NK-92 treated with Interleukin-12 subunit alpha and Interleukin-12 subunit beta, amount 100 ng/mL, for 24 hours (cell line): ENCODE measurements around the gene XRN2.
"Not testable (repeated sequence)": the region's sequence is repeated elsewhere in the genome, so short reads cannot be mapped to it uniquely, and the experiment has no call there.

Experiments
- DNase-seq: peaks from one replicate; lab custom pipeline; 2025; lab: John Stamatoyannopoulos, UW

Gene XRN2

DNA sequence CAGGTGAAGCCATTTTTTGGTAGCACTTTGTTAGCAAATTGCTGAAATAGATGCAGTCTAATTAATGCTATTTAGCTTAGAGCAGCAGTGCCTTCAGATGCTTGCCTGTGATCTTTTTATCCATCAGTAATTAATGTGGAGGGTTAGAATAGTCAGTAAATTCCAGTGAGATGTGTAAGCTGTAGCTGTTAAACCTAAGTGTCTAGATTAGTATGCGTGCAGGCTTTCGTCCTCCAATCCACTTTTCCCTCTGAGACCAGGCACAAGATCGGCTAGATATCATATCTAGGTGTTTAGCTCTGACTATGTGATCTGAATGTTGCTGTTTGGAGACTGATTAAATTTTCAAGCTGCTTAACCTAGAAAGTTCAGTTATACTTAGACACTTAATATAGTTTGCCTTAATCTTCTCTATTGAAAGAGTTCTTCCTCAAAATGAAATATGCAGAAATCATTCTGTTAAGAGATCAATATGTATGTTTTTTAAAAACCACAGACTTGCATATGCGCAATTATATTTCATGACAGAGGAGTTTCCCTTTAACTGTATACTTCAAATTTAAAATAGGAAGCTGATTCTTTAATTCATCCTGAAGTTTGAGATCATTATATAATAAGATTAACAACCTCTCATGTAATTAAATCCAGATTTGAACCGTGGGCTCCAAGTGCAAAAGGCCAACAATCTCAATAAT lies 41.2 kb downstream of the XRN2 start:
- DNase-seq: no peak

DNA sequence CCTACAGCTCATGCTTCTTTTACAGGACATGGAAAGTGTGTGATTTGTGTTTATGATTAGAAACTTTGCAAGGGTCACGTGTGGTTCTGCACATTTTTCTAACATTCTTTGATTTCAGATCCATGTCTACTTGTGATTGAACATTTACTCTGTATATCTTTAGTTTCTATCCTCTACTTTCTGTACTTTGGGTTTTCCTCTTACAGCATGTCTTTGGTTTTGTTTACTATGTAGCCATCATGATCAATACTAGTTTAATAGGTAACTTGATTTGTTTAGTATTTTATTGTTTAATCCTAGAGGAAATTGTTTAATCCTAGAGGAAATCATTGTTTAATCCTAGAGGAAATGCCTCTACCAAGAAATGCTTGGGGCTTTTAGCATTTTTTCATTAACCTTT lies 41.8 kb downstream of the XRN2 start:
- no peak for DNase-seq

DNA sequence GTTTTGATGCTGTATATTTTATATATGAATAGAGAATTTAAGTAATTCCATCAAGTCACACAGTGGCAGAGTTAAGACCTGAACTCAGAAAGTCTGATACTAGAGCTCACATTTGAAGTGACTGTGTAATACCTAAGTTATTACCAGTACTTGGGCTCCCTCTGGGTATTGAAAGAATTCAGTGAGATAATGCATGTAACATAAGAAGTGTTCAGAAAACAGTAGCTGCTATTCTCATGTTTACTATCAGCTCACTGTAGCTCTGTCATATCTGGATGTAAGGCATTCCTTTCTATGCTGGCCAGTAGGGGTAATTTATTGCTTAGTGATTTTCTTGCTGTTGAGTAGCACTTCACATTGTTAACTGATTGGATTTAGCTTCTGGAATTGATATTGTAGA lies 49.6 kb downstream of the XRN2 start:
- no peak for DNase-seq

- DNase-seq: no peak
Observed at GRCh38 chr20:21353236-21353635, 50.1 kb downstream of the XRN2 start.

DNA sequence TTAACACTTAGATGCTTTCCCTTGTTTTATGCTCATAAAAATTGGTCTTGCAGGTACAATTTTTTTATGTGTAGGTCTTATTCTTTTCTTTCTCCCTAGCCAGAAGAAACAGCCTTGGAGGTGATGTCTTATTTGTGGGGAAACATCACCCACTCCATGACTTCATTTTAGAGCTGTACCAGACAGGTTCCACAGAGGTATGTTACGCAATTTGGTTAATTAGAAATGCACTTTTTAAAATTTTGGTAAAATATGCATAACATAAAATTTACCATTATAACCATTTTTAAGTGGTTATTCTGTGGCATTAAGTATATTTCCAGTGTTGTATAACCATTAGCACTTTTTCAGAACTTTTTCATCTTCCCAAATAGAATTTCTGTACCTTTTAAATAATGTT lies 52.9 kb downstream of the XRN2 start:
- no peak for DNase-seq

DNA sequence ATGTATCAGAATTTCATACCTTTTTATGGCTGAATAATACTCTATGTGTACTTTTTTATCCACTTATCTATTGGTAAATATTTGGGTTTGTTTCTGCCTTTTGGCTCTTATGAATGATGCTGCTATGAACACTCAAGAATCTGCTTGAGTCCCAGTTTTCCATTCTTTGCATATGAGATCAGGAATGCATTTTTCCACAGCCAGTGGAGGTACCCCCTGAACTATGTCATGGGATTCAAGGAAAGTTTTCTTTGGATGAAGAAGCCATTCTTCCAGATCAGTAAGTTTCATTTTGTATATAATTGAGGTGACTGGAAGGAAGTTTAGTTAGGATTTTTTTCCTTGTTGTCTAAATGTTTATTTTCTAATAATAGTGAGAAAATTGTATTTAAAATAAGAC lies 53.3 kb downstream of the XRN2 start:
- no peak for DNase-seq

DNA sequence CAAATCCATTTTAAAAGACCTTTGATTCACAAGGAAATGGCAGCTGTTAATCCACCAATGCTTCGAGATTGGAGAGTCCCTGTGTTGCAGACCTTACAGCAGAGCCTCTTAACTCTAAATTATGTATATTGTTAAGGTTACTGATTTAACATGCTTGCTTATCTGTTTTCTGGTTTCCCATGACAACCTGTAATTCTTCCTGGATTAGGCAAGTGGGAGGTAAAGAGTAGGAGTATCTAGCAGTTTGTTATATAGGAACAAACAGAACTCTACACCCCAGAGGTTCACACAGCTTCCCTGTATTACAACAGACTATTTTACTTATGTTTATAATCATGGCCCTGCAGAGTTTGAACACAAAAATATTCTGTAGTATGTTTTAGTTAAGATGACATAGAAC lies 54.7 kb downstream of the XRN2 start:
- no peak for DNase-seq

- DNase-seq: no peak
Observed at GRCh38 chr20:21358737-21359136, 55.6 kb downstream of the XRN2 start.

DNA sequence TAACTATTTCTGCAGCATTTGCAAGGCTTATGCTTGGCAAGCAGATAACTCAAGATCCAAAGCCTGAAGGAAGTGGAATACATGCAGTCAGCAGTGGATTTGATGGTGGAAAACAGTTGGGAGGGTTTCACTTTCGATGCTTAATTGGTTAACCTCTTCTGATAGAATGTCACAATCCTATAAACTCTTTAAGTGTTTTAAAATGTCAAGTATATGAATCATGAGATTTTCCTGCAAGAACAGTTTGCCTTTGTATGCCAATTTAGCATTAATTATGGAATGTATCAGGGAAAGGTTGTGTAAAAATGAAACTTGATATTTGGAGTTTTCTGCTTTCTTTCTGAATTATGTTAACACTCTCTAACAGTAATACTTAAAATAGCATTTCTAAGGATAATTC lies 57.6 kb downstream of the XRN2 start:
- no peak for DNase-seq

GRCh38 chr20:21361266-21361665 lies 58.1 kb downstream of the XRN2 start:
- no peak for DNase-seq

DNA sequence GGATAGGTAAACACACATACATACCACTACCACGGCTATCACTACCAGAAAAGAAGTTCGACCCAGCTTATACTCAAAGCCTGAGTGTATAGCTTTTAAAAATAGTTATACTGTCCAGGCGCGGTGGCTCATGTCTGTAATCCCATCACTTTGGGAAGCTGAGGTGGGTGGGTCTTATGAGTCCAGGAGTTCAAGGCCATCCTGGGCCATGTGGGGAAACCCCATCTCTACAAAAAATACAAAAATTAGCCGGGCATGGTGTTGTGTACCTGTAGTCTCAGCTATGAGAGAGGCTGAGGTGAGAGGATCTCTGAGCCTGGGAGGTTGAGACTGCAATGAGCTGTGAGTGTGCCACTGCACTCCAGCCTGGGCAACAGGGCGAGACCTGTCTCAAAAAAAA lies 61.3 kb downstream of the XRN2 start:
- no peak for DNase-seq

DNA sequence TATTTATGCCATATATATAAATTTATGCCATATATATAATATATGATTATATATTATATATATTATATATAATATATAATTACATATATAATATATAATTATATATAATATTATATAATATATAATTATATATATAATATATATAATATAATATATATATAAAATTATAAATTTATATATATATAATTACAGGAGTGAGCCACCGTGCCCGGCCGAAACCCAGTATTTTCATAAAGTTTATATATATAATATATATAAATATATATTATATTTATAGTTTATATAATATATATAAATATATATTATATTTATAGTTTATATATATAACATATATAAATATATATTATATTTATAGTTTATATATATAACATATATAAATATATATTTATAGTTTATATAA lies 62.6 kb downstream of the XRN2 start:
- no peak for DNase-seq

DNA sequence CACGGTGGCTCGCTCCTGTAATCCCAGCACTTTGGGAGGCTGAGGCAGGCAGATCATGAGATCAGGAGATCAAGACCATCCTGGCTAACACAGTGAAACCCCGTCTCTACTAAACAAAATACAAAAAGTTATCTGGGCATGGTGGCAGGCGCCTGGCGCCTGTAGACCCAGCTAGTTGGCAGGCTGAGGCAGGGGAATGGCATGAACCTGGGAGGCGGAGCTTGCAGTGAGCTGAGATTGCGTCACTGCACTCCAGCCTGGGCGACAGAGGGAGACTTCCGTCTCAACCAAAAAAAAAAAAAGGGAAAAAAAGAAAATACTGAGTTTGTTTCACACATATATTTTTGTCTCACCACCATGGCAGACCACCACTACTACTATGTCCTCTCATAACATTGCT lies 63.1 kb downstream of the XRN2 start:
- DNase-seq: not testable (repeated sequence)

DNA sequence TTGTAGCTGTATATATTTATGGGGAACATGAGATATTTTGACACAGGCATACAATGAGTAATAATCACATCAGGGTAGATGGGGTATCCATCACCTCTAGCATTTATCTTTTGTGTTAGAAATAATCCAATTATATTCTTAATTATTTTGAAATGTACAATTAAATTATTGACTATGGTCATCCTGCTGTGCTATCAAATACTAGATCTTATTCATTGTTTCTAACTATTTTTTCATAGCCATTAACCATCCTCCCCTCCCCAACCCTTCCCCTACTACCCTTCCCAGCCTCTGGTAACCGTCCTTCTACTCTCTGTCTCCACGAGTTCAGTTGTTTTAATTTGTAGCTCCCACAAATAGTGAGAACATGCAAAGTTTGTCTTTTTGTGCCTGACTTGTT lies 65.7 kb downstream of the XRN2 start:
- DNase-seq: no peak

- no peak for DNase-seq
Observed at GRCh38 chr20:21371193-21371592, 68.1 kb downstream of the XRN2 start.

GRCh38 chr20:21372016-21372415 lies 68.9 kb downstream of the XRN2 start:
- DNase-seq: no peak

DNA sequence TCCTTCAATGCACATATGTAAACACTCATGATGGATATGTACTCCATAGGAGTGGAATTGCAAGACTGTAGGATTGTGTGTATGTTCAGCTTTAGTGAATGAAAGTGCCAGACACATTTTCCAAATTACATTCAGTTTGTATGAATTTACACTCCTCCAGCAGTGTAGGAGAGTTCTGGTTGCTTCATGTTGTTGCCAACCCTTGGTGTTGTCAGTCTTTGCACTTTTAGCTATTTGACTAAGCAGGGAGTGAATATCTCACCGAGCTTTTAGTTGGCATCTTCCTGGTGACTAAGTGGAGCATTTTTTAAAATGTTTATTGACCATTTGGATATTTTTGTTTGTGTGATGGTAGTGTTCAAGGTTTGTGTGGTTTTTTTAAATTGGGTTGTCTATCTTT lies 70.3 kb downstream of the XRN2 start:
- DNase-seq: no peak

- no peak for DNase-seq
Observed at GRCh38 chr20:21376626-21377025, 73.5 kb downstream of the XRN2 start.

GRCh38 chr20:21377701-21378100 lies 74.6 kb downstream of the XRN2 start:
- DNase-seq: no peak

DNA sequence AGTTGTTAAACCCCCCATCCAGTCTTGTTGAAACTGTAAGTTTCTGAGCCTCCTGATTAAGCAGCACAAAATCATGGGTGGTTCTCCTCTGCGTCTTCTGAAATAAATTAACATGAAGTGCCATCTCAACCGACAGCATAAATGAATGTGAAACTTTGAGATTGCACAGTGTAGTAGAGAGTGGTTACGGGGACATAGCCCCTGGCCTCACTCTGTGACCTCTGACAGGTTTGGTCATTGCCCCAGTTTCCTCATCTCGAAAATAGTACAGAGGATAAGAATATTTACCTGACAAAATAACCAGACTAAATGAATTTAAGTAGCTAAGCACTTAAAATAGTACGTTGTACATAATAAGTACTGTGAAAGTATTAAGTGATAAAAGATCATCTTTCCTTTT lies 75.1 kb downstream of the XRN2 start:
- DNase-seq: no peak

- no peak for DNase-seq
Observed at GRCh38 chr20:21380711-21381110, 77.6 kb downstream of the XRN2 start.

DNA sequence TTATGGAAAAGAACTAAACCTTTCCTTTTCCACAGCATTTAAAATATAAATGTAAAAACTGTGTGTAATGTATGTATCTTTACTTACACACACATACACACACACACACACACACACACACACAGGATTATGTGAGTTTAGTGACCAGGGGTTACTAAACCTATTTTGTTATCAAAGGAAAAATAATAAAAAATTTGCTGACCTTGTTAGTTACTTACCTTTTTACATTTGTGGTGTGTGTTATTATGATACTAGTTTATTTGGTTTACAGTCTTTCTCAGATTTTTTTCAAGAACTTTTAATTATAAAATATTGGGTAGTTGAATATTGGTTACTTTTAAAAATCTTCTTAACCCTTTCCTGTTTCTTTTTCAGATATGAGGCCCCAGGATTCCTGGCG lies 78.5 kb downstream of the XRN2 start:
- DNase-seq: no peak

DNA sequence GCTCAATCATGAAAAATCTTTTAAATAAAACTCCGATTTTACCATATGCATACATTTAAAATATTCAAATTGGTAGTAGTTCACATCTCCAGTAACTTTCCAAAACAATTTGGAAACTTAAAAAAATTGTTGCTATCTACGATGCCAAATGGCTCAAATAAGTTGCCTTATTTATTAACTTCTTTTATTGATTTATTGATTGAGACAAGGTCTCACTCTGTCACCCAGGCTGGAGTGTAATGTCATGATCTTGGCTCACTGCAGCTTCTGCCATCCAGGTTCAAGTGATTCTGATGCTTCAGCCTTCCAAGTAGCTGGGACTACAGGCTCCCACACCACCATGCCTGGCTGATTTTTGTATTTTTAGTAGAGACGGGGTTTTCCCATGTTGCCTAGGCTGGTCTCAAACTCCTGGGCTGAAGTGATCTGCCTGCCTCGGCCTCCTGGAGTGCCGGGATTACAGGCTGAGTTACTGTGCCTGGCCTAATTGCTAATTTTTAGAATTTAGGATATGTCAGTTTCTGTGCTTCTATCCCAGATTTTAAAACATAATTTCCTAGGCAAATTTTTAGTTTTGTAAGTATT lies 81.3 kb downstream of the XRN2 start:
- DNase-seq: no peak

- DNase-seq: no peak
Observed at GRCh38 chr20:21386111-21386510, 83.0 kb downstream of the XRN2 start.
